SK-N-SH treated with all-trans-retinoic acid at 6 μM for 48 hours (cell line): ENCODE data around the gene LMO7.

Experiments
- CSDC2 ChIP-seq: fragments of 250-450 bp; sonication (Bioruptor Pico); IDR thresholded peaks from 2 replicates; pipeline ENCODE4 v1.5.0; 2020; ENCODE audit warnings: mild to moderate bottlenecking, moderate library complexity
- ESRRG ChIP-seq: fragments of 250-450 bp; sonication (Bioruptor Pico); IDR thresholded peaks from 2 replicates; pipeline ENCODE4 v1.6.1; 2021; ENCODE audit warnings: mild to moderate bottlenecking
- GLIS3 ChIP-seq: fragments of 250-450 bp; sonication (Bioruptor Pico); IDR thresholded peaks from 2 replicates; pipeline ENCODE4 v1.5.0; 2020; ENCODE audit warnings: mild to moderate bottlenecking, moderate library complexity
- OSR1 ChIP-seq: fragments of 250-450 bp; sonication (Bioruptor Pico); IDR thresholded peaks from 2 replicates; pipeline ENCODE4 v1.8.0; 2022; ENCODE audit warnings: moderate library complexity, mild to moderate bottlenecking, inconsistent platforms
- PATZ1 ChIP-seq: fragments of 250-450 bp; sonication (Bioruptor Pico); IDR thresholded peaks from 2 replicates; pipeline ENCODE4 v1.8.0; 2020; ENCODE audit warnings: mild to moderate bottlenecking, moderate library complexity, borderline replicate concordance
- POU6F1 ChIP-seq: fragments of 250-450 bp; sonication (Bioruptor Pico); IDR thresholded peaks from 2 replicates; pipeline ENCODE4 v1.8.0; 2021; ENCODE audit warnings: low read depth, mild to moderate bottlenecking, moderate library complexity, borderline replicate concordance
- PPARA ChIP-seq: fragments of 250-450 bp; sonication (Bioruptor Pico); IDR thresholded peaks from 2 replicates; pipeline ENCODE4 v1.5.0; 2020; ENCODE audit warnings: mild to moderate bottlenecking, borderline replicate concordance
- SNAI2 ChIP-seq: fragments of 250-450 bp; sonication (Bioruptor Pico); IDR thresholded peaks from 2 replicates; pipeline ENCODE4 v1.5.0; 2020; ENCODE audit warnings: mild to moderate bottlenecking, moderate library complexity
- TCF4 ChIP-seq: fragments of 250-450 bp; sonication (Bioruptor Pico); IDR thresholded peaks from 2 replicates; pipeline ENCODE4 v1.8.0; 2021; ENCODE audit warnings: mild to moderate bottlenecking, moderate library complexity, borderline replicate concordance
- TOX ChIP-seq: fragments of 250-450 bp; sonication (Bioruptor Pico); IDR thresholded peaks from 2 replicates; pipeline ENCODE4 v1.8.0; 2021; ENCODE audit warnings: mild to moderate bottlenecking, moderate library complexity, borderline replicate concordance
- ZFP3 ChIP-seq: fragments of 250-450 bp; sonication (Bioruptor Pico); IDR thresholded peaks from 2 replicates; pipeline ENCODE4 v1.5.0; 2020; ENCODE audit warnings: mild to moderate bottlenecking, moderate library complexity
- ZFP30 ChIP-seq: fragments of 450-650 bp; formaldehyde crosslinking; IDR thresholded peaks from 2 replicates; pipeline ENCODE4 v1.5.0; 2022; ENCODE audit warnings: mild to moderate bottlenecking, moderate library complexity
- ZNF70 ChIP-seq: fragments of 450-650 bp; formaldehyde crosslinking; IDR thresholded peaks from 2 replicates; pipeline ENCODE4 v1.5.0; 2020; ENCODE audit warnings: mild to moderate bottlenecking, moderate library complexity
- TF ChIP-seq, protein P1 (sequence below): fragments of 250-450 bp; sonication (Bioruptor Pico); IDR thresholded peaks from 2 replicates; pipeline ENCODE4 v1.5.1; 2020; ENCODE audit warnings: low read depth, mild to moderate bottlenecking, moderate library complexity

GRCh38 chr13:75721307-75721706 is 85.2 kb downstream of the LMO7 start:
- TF ChIP-seq OSR1 = no peak
- no peak for TF ChIP-seq ZFP3 (CRISPR knock-in tag)
- TF ChIP-seq ESRRG (CRISPR knock-in tag) = no peak
- TF ChIP-seq GLIS3 (CRISPR knock-in tag) = no peak
- no peak for TF ChIP-seq ZNF70
- no peak for TF ChIP-seq ZFP30
- TF ChIP-seq TOX (CRISPR knock-in tag) = no peak
- no peak for TF ChIP-seq CSDC2 (CRISPR knock-in tag)
- TF ChIP-seq, protein P1, sequence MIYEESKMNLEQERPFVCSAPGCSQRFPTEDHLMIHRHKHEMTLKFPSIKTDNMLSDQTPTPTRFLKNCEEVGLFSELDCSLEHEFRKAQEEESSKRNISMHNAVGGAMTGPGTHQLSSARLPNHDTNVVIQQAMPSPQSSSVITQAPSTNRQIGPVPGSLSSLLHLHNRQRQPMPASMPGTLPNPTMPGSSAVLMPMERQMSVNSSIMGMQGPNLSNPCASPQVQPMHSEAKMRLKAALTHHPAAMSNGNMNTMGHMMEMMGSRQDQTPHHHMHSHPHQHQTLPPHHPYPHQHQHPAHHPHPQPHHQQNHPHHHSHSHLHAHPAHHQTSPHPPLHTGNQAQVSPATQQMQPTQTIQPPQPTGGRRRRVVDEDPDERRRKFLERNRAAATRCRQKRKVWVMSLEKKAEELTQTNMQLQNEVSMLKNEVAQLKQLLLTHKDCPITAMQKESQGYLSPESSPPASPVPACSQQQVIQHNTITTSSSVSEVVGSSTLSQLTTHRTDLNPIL (CRISPR knock-in tag) = no peak
- no peak for TF ChIP-seq PPARA (CRISPR knock-in tag)
- no peak for TF ChIP-seq POU6F1 (CRISPR knock-in tag)
- TF ChIP-seq PATZ1 = no peak
- no peak for TF ChIP-seq SNAI2 (CRISPR knock-in tag)
- TF ChIP-seq TCF4 (CRISPR knock-in tag) = no peak
